H1 (cell line): ENCODE data around the gene VEGFD. TPM values are rescaled to one million over a fixed set of nuclear protein-coding genes. Genes with fewer than 3 reads are reported as not detected.

Source experiments
- CTCF ChIA-PET: fragments of 300-600 bp; sonication (Branson Sonifier 250); formaldehyde crosslinking; loops from one replicate; lab custom pipeline; 2021; ENCODE audit not compliant: partially characterized antibody; lab: Charles Lee
- POLR2A ChIA-PET: fragments of 300-600 bp; sonication (Branson Sonifier 250); formaldehyde crosslinking; loops from one replicate; lab custom pipeline; 2021; ENCODE audit warnings: inconsistent platforms; ENCODE audit not compliant: partially characterized antibody; lab: Charles Lee
- DNase-seq, 2 experiments: peaks; one replicate each; pipeline versions ENCODE4 v3.0.0 to v3.0.0-alpha.2; 2010 to 2022; ENCODE audit warnings: low spot score in 2 of 2, low read depth in 1 of 2, mixed read lengths in 1 of 2
- FAIRE-seq: peaks from 2 replicates; lab custom pipeline; 2011; peaks lifted over from hg19 to GRCh38; lab: Jason Lieb, UNC
- H2AFZ ChIP-seq: 2 replicates; pipeline ENCODE4 v1.8.1; 2012; ENCODE audit warnings: low read length, inconsistent platforms
- H2AK5ac ChIP-seq: 2 replicates; pipeline ENCODE4 v1.6.1; 2013; ENCODE audit warnings: low read depth, low read length
- H2BK120ac ChIP-seq: replicated peaks from 2 replicates; pipeline ENCODE3; 2013; ENCODE audit warnings: low read depth, low read length, inconsistent platforms
- H2BK12ac ChIP-seq: 2 replicates; pipeline ENCODE4 v1.6.1; 2013; ENCODE audit warnings: low read depth, low read length
- H2BK15ac ChIP-seq: 2 replicates; pipeline ENCODE4 v1.6.1; 2013; ENCODE audit warnings: low read length
- H2BK20ac ChIP-seq: 2 replicates; pipeline ENCODE4 v1.6.1; 2013; ENCODE audit warnings: low read length
- H2BK5ac ChIP-seq: 2 replicates; pipeline ENCODE4 v1.6.1; 2013; ENCODE audit warnings: low read depth, low read length
- H3K14ac ChIP-seq: 2 replicates; pipeline ENCODE4 v1.6.1; 2013; ENCODE audit warnings: inconsistent platforms; ENCODE audit not compliant: insufficient read length
- H3K18ac ChIP-seq: 2 replicates; pipeline ENCODE4 v1.6.1; 2013; ENCODE audit warnings: low read length; ENCODE audit errors: extremely low read depth
- H3K23ac ChIP-seq: 2 replicates; pipeline ENCODE4 v1.6.1; 2013; ENCODE audit warnings: inconsistent platforms; ENCODE audit not compliant: insufficient read length
- H3K23me2 ChIP-seq: 2 replicates; pipeline ENCODE4 v1.6.1; 2013; ENCODE audit warnings: low read depth, low read length
- H3K27ac ChIP-seq: 2 replicates; pipeline ENCODE4 v1.6.1; 2011; ENCODE audit warnings: low read depth, low read length, inconsistent platforms
- H3K27me3 ChIP-seq, 4 experiments: replicated peaks in 1 of 4; 1 replicate in 1 of 4; 2 replicates in 3 of 4; pipeline versions ENCODE4 v1.6.1 to v1.8.1; 2011 to 2013; ENCODE audit warnings: low read length in 3 of 4, mild to moderate bottlenecking in 3 of 4, inconsistent platforms in 2 of 4, mixed read lengths in 2 of 4, moderate library complexity in 1 of 4; ENCODE audit not compliant: control insufficient read depth in 3 of 4, insufficient read depth in 3 of 4; ENCODE audit errors: extremely low read depth in 1 of 4
- H3K36me3 ChIP-seq, 4 experiments: 2 replicates each; pipeline versions ENCODE4 v1.6.1 to v1.8.1; 2011 to 2013; ENCODE audit warnings: mild to moderate bottlenecking in 4 of 4, low read length in 3 of 4, moderate library complexity in 2 of 4, control low read depth in 1 of 4, inconsistent platforms in 1 of 4; ENCODE audit not compliant: insufficient read depth in 4 of 4, control insufficient read depth in 2 of 4
- H3K4ac ChIP-seq: replicated peaks from 2 replicates; pipeline ENCODE3; 2013; ENCODE audit warnings: low read length, low read depth, mixed read lengths, inconsistent platforms; ENCODE audit not compliant: insufficient read length
- H3K4me1 ChIP-seq, 4 experiments: replicated peaks in 1 of 4; 1 replicate in 1 of 4; 2 replicates in 3 of 4; pipeline versions ENCODE4 v1.6.1 to v1.8.1; 2011 to 2013; ENCODE audit warnings: low read length in 3 of 4, inconsistent platforms in 2 of 4, mixed read lengths in 1 of 4; ENCODE audit not compliant: insufficient read depth in 4 of 4, control insufficient read depth in 3 of 4
- H3K4me2 ChIP-seq, 2 experiments: 2 replicates each; pipeline versions ENCODE4 v1.6.1 to v1.8.1; 2011 to 2013; ENCODE audit warnings: low read depth in 2 of 2, low read length in 2 of 2, control low read depth in 1 of 2, inconsistent platforms in 1 of 2, mild to moderate bottlenecking in 1 of 2; ENCODE audit not compliant: insufficient read depth in 1 of 2
- H3K4me3 ChIP-seq, 4 experiments: fragments of 200-600, 300-600 bp in 1 of 4; sonication (generic), shearing (Covaris generic), sonication (Bioruptor Twin) in 1 of 4; 2 replicates each; pipeline versions ENCODE4 v1.5.1 to v1.8.1; 2011 to 2016; ENCODE audit warnings: low read length in 4 of 4, low read depth in 3 of 4, control low read depth in 2 of 4, inconsistent platforms in 2 of 4, mild to moderate bottlenecking in 2 of 4, mixed read lengths in 1 of 4, moderate library complexity in 1 of 4; ENCODE audit not compliant: insufficient read depth in 2 of 4; ENCODE audit errors: extremely low read depth in 1 of 4
- H3K56ac ChIP-seq: replicated peaks from 2 replicates; pipeline ENCODE3; 2013; ENCODE audit warnings: low read depth, mild to moderate bottlenecking, mixed read lengths, low read length, inconsistent platforms; ENCODE audit not compliant: insufficient read length
- H3K79me1 ChIP-seq: 2 replicates; pipeline ENCODE4 v1.6.1; 2013; ENCODE audit warnings: low read depth, low read length, control low read depth
- H3K79me2 ChIP-seq, 2 experiments: 2 replicates each; pipeline versions ENCODE4 v1.6.1 to v1.8.1; 2012 to 2013; ENCODE audit warnings: low read length in 2 of 2, mild to moderate bottlenecking in 2 of 2, inconsistent platforms in 1 of 2; ENCODE audit not compliant: insufficient read depth in 2 of 2, control insufficient read depth in 1 of 2
- H3K9ac ChIP-seq, 4 experiments: replicated peaks in 1 of 4; 1 replicate in 1 of 4; 2 replicates in 3 of 4; pipeline versions ENCODE4 v1.6.1 to v1.8.1; 2011 to 2013; ENCODE audit warnings: low read depth in 3 of 4, low read length in 3 of 4, control low read depth in 2 of 4, mild to moderate bottlenecking in 2 of 4, moderate library complexity in 2 of 4, inconsistent platforms in 1 of 4; ENCODE audit errors: extremely low read depth in 1 of 4
- H3K9me3 ChIP-seq, 2 experiments: 2 replicates each; pipeline versions ENCODE4 v1.6.1 to v1.8.1; 2012 to 2013; ENCODE audit warnings: mild to moderate bottlenecking in 2 of 2, moderate library complexity in 2 of 2, control low read depth in 1 of 2, inconsistent platforms in 1 of 2, low read depth in 1 of 2, low read length in 1 of 2, mixed read lengths in 1 of 2; ENCODE audit not compliant: insufficient read depth in 2 of 2
- H4K20me1 ChIP-seq, 2 experiments: replicated peaks in 1 of 2; 2 replicates each; pipeline versions ENCODE3 to v1.8.1; 2011 to 2013; ENCODE audit warnings: inconsistent platforms in 2 of 2, low read length in 2 of 2, mild to moderate bottlenecking in 1 of 2; ENCODE audit not compliant: insufficient read depth in 2 of 2, control insufficient read depth in 1 of 2
- H4K5ac ChIP-seq: 2 replicates; pipeline ENCODE4 v1.6.1; 2013; ENCODE audit warnings: low read length, low read depth, mixed read lengths, inconsistent platforms; ENCODE audit not compliant: insufficient read length
- H4K8ac ChIP-seq: 2 replicates; pipeline ENCODE4 v1.8.0; 2013; ENCODE audit warnings: mild to moderate bottlenecking, moderate library complexity, low read length, inconsistent platforms; ENCODE audit not compliant: insufficient read depth; ENCODE audit errors: extremely low read depth
- H4K91ac ChIP-seq: replicated peaks from 2 replicates; pipeline ENCODE3; 2013; ENCODE audit warnings: low read length, mixed read lengths, inconsistent platforms; ENCODE audit not compliant: insufficient read length
- ASH2L ChIP-seq: fragments of 200-600, 300-600 bp; sonication (generic); IDR thresholded peaks from one replicate; pipeline ENCODE4 v1.7.1; 2017; ENCODE audit warnings: low read length
- BRCA1 ChIP-seq: IDR thresholded peaks from 2 replicates; pipeline ENCODE4 v1.6.1; 2012; ENCODE audit warnings: low read depth, low read length, improper control_type of control experiment
- CBX8 ChIP-seq: fragments of 300-800, 300-1000 bp; sonication (generic); IDR thresholded peaks from 2 replicates; pipeline ENCODE4 v1.7.1; 2016; ENCODE audit warnings: low read depth, low read length, borderline replicate concordance
- CHD1 ChIP-seq: IDR thresholded peaks from 2 replicates; pipeline ENCODE4 v1.6.1; 2012; ENCODE audit warnings: low read depth, low read length, improper control_type of control experiment
- KDM4A ChIP-seq: IDR thresholded peaks from one replicate; pipeline ENCODE4 v1.7.1; 2012; ENCODE audit warnings: low read depth, mild to moderate bottlenecking, moderate library complexity, low read length, inconsistent platforms; ENCODE audit not compliant: severe bottlenecking
- MAX ChIP-seq: IDR thresholded peaks from 2 replicates; pipeline ENCODE4 v1.6.1; 2012; ENCODE audit warnings: inconsistent platforms
- NANOG ChIP-seq: IDR thresholded peaks from 2 replicates; pipeline ENCODE4 v1.6.1; 2011; ENCODE audit warnings: low read length, low read depth, mild to moderate bottlenecking, inconsistent platforms; ENCODE audit not compliant: insufficient read depth, poor library complexity, severe bottlenecking
- SIRT6 ChIP-seq: IDR thresholded peaks from one replicate; pipeline ENCODE4 v1.7.1; 2012; ENCODE audit warnings: low read length, inconsistent platforms
- SP1 ChIP-seq: IDR thresholded peaks from 2 replicates; pipeline ENCODE4 v1.6.1; 2011; ENCODE audit warnings: low read depth, low read length
- TBP ChIP-seq: IDR thresholded peaks from 2 replicates; pipeline ENCODE4 v1.6.1; 2011; ENCODE audit warnings: low read depth, low read length, improper control_type of control experiment
- WGBS, 2 experiments: shearing (Covaris generic) in 1 of 2; methylation state at CpG; one replicate each; pipeline versions ENCODE4 v1.1.6 to v1.1.7; 2013 to 2015; ENCODE audit warnings: low lambda C conversion rate in 2 of 2, mixed read lengths in 2 of 2, inconsistent platforms in 1 of 2, low coverage in 1 of 2, missing lambda C conversion rate in 1 of 2; ENCODE audit not compliant: insufficient replicate concordance in 2 of 2, insufficient coverage in 1 of 2, insufficient read length in 1 of 2; ENCODE audit errors: extremely low coverage in 1 of 2, missing lambda C conversion rate in 1 of 2; 5-methylcytosine and 5-hydroxymethylcytosine counted together
- polyA plus RNA-seq, 7 experiments: library from polyadenylated mRNA; depleted of rRNA in 3 of 7; stranded (reverse) in 5 of 7; unstranded in 2 of 7; fragments of >200 nt in 5 of 7; fragments of 200-250 nt in 2 of 7; gene quantifications; 1 replicate in 5 of 7; 2 replicates in 1 of 7; 4 replicates in 1 of 7; pipeline versions ENCODE4 v1.2.1 to v1.2.3, GENCODE V29; 2011 to 2013; ENCODE audit warnings: missing spikeins in 2 of 7, mixed read lengths in 2 of 7
- total RNA-seq: library from RNA; stranded (reverse); fragmentation: NEBNext Ultra II Directional; extraction: Animal tissue kit (Norgen Biotek cat#: 25700); gene quantifications from 2 replicates; pipeline ENCODE4 v1.2.1, GENCODE V29; 2021

VEGFD gene
- total and polyA plus RNA-seq, 2 of the 8 experiments (the other 6 are each of a cell fraction or from before 2014, with no cell fraction given) = 0.06 TPM; not detected in 1

GRCh38 chrX:15391850-15392249 lies 7.6 kb upstream of the VEGFD start:
- H2BK15ac ChIP-seq = no peak overlapping the region
- H3K18ac ChIP-seq = no peak overlapping the region
- no peaks in the 10 kb centered on the region for H3K79me1 ChIP-seq
- WGBS, 2 experiments = 86% methylated on average over 4 of the region's 4 CpGs; no CpG with 5 or more reads in 1 of the 2 experiments
- H2BK120ac ChIP-seq = no peak overlapping the region
- H3K79me2 ChIP-seq = no peaks in the 10 kb centered on the region
- no peak overlapping the region for H2AK5ac ChIP-seq
- ChIA-PET POLR2A (no interaction called here), CTCF (interaction anchor here (0.7 to 2.5 kb wide), 3 partner anchors 10 to 77 kb away, joined by 3 to 13 read pairs (median 3); no protein-coding TSS in a partner anchor)
- no peak overlapping the region for H3K23ac ChIP-seq
- H4K20me1 ChIP-seq = no peaks in the 10 kb centered on the region
- H3K56ac ChIP-seq = no peak overlapping the region
- no peaks in the 10 kb centered on the region for H3K27me3 ChIP-seq
- no peak overlapping the region for H4K5ac ChIP-seq
- FAIRE-seq (no peak), DNase-seq (no peak)
- no peak overlapping the region for H4K91ac ChIP-seq
- no peak overlapping the region for H2AFZ ChIP-seq
- no peak overlapping the region for H4K8ac ChIP-seq
- H3K4me1 ChIP-seq = no peaks in the 10 kb centered on the region
- no peaks in the 10 kb centered on the region for H3K23me2 ChIP-seq
- no peak overlapping the region for H2BK5ac ChIP-seq
- H3K4me3 ChIP-seq = no peak overlapping the region
- no peak overlapping the region for H3K9ac ChIP-seq
- no peak for TF ChIP-seq BRCA1
- no peak for TF ChIP-seq SP1
- no peak for TF ChIP-seq CHD1
- no peak for TF ChIP-seq KDM4A
- TF ChIP-seq ASH2L = no peak
- no peak for TF ChIP-seq TBP
- no peak for TF ChIP-seq NANOG
- TF ChIP-seq SIRT6 = no peak
- TF ChIP-seq CBX8 = no peak
- TF ChIP-seq MAX = no peak
- H3K36me3 ChIP-seq = no peaks in the 10 kb centered on the region
- H2BK20ac ChIP-seq = no peak overlapping the region
- no peak overlapping the region for H3K4ac ChIP-seq
- H3K4me2 ChIP-seq = no peak overlapping the region
- H3K27ac ChIP-seq = no peak overlapping the region
- no peak overlapping the region for H3K14ac ChIP-seq
- H2BK12ac ChIP-seq = no peak overlapping the region
- H3K9me3 ChIP-seq = no peaks in the 10 kb centered on the region
